ENCODE data around the gene TOX2. TPM values are rescaled to one million over a fixed set of nuclear protein-coding genes. Genes with fewer than 3 reads are reported as not detected.

TOX2 gene
- total RNA-seq, 1 experiment from 2014 or later: 85.4 TPM

GRCh38 chr20:44110816-44111568 is 196.3 kb downstream of the TOX2 start:
- Histone ChIP-seq H3K36me3 (ENCODE audit: control insufficient read depth, insufficient read depth, low read length) (no peaks in the 10 kb centered on the region), H3K27ac (ENCODE audit: low read length) (no peak overlapping the region), H3K27me3 (ENCODE audit: control insufficient read depth, insufficient read depth, low read length) (peaks cover 4% of the 10 kb centered on the region; the same call in 1 of the 2 replicates), H3K9me3 (ENCODE audit: control insufficient read depth, insufficient read depth, low read depth, low read length) (peaks cover 5% of the 10 kb centered on the region; the same call in 1 of the 2 replicates), H3K4me3 (ENCODE audit: low read depth in 2 of 2, low read length in 2 of 2) (no peak overlapping the region), H3K4me1 (ENCODE audit: control insufficient read depth, insufficient read depth, low read length) (no peaks in the 10 kb centered on the region)
- no peak for TF ChIP-seq CTCF (IDR thresholded peaks at IDR 0.05)
- TF ChIP-seq SIN3A (IDR thresholded peaks at IDR 0.05; ENCODE audit: borderline replicate concordance, insufficient read depth, low read depth, low read length): no peak
- TF ChIP-seq REST (IDR thresholded peaks at IDR 0.05; ENCODE audit: insufficient read depth in 1 of 2, low read depth in 2 of 2, low read length in 1 of 2): no peak
- no peak for TF ChIP-seq POLR2AphosphoS5 (IDR thresholded peaks at IDR 0.05; ENCODE audit: low read depth, low read length)
- no peak for TF ChIP-seq TCF7L2 (IDR thresholded peaks at IDR 0.05; ENCODE audit: low read depth, low read length)
- intact Hi-C loops (cut with micrococcal nuclease; ENCODE audit: unreplicated experiment) (no loop called here), in situ Hi-C loops (cut with HindIII; ENCODE audit: low pct_unique_long_range_greater_than_20kb, low sequenced_read_pairs) (no loop called here)
- no TSS peak for BruUV-seq (replicated peaks)
- ChIA-PET CTCF (no interaction called here), POLR2A (no interaction called here)
- no peak for ATAC-seq
- DNase-seq (ENCODE audit: low read depth, low spot score): no peak

- Histone ChIP-seq H3K36me3 (ENCODE audit: control insufficient read depth, insufficient read depth, low read length) (no peaks in the 10 kb centered on the region), H3K27ac (ENCODE audit: low read length) (no peak overlapping the region), H3K4me3 (ENCODE audit: low read depth in 2 of 2, low read length in 2 of 2) (no peak overlapping the region), H3K9me3 (ENCODE audit: control insufficient read depth, insufficient read depth, low read depth, low read length) (peaks cover 5% of the 10 kb centered on the region; the same call in 1 of the 2 replicates), H3K4me1 (ENCODE audit: control insufficient read depth, insufficient read depth, low read length) (no peaks in the 10 kb centered on the region), H3K27me3 (ENCODE audit: control insufficient read depth, insufficient read depth, low read length) (peaks cover 3% of the 10 kb centered on the region; the same call in 1 of the 2 replicates)
- ChIA-PET CTCF (no interaction called here), POLR2A (no interaction called here)
- intact Hi-C loops (cut with micrococcal nuclease; ENCODE audit: unreplicated experiment): no loop called here
- ATAC-seq: no peak
- TF ChIP-seq REST (IDR thresholded peaks at IDR 0.05; ENCODE audit: insufficient read depth in 1 of 2, low read depth in 2 of 2, low read length in 1 of 2) (no peak), CTCF (IDR thresholded peaks at IDR 0.05) (no peak), SIN3A (IDR thresholded peaks at IDR 0.05; ENCODE audit: borderline replicate concordance, insufficient read depth, low read depth, low read length) (no peak), POLR2AphosphoS5 (IDR thresholded peaks at IDR 0.05; ENCODE audit: low read depth, low read length) (no peak), TCF7L2 (IDR thresholded peaks at IDR 0.05; ENCODE audit: low read depth, low read length) (no peak)
- in situ Hi-C loops (cut with HindIII; ENCODE audit: low pct_unique_long_range_greater_than_20kb, low sequenced_read_pairs): no loop called here
- no peak for DNase-seq (ENCODE audit: low read depth, low spot score)
- BruUV-seq (replicated peaks): no TSS peak
Observed at GRCh38 chr20:44111712-44112335, 197.2 kb downstream of the TOX2 start.

Measured in Panc1 (cell line).